GM12878 (cell line): ENCODE data around the gene HYAL1. TPM values are rescaled to one million over a fixed set of nuclear protein-coding genes. Genes with fewer than 3 reads are reported as not detected.

Experiments used
- ATAC-seq: fragments of 200-7000 bp; cut with Tn5 transposase; 3 replicates; pipeline ENCODE4 v1.9.1; 2020; ENCODE audit warnings: mild to moderate bottlenecking, moderate library complexity
- BruUV-seq: library from RNA; stranded (reverse); fragments of 400-500 nt; replicated peaks from 2 replicates; lab custom pipeline; 2021; lab: Mats Ljungman, UMichigan
- CTCF ChIA-PET: fragments of 300-600 bp; sonication (Branson Sonifier 250); formaldehyde crosslinking; extraction: SDS; loops from one replicate; lab custom pipeline; 2021; ENCODE audit warnings: inconsistent platforms; lab: Yijun Ruan, JAX
- POLR2A ChIA-PET: fragments of 350-600 bp; formaldehyde crosslinking; extraction: SDS; loops from one replicate; lab custom pipeline; 2021; ENCODE audit warnings: inconsistent platforms; lab: Charles Lee
- RAD21 ChIA-PET: fragments of 300-600 bp; sonication (Branson Sonifier 250); formaldehyde crosslinking; loops from one replicate; lab custom pipeline; 2023; ENCODE audit warnings: antibody characterized with exemption; ENCODE audit not compliant: unreplicated experiment; lab: Charles Lee
- SMC1A ChIA-PET: fragments of 300-600 bp; sonication (Branson Sonifier 250); formaldehyde crosslinking; loops from one replicate; lab custom pipeline; 2023; ENCODE audit not compliant: unreplicated experiment, uncharacterized antibody; lab: Charles Lee
- DNase-seq: peaks from one replicate; pipeline ENCODE4 v3.0.0-alpha.2; 2011; ENCODE audit warnings: low read depth, low spot score
- FAIRE-seq: peaks from 3 replicates; lab custom pipeline; 2011; peaks lifted over from hg19 to GRCh38; lab: Jason Lieb, UNC
- H2AFZ ChIP-seq: 2 replicates; pipeline ENCODE4 v1.6.0; 2011; ENCODE audit warnings: low read depth, low read length, control low read depth; ENCODE audit not compliant: control insufficient read depth
- H3K27ac ChIP-seq: 2 replicates; pipeline ENCODE4 v1.5.1; 2011; ENCODE audit warnings: control low read depth; ENCODE audit not compliant: control insufficient read depth, insufficient read depth
- H3K27me3 ChIP-seq, 2 experiments: replicated peaks in 1 of 2; 2 replicates each; pipeline versions ENCODE4 v1.6.0 to v1.6.1; 2011; ENCODE audit warnings: low read length in 1 of 2; ENCODE audit not compliant: control insufficient read depth in 2 of 2, insufficient read depth in 2 of 2
- H3K36me3 ChIP-seq, 2 experiments: 2 replicates each; pipeline ENCODE4 v1.5.1; 2011; ENCODE audit warnings: low read length in 1 of 2; ENCODE audit not compliant: control insufficient read depth in 2 of 2, insufficient read depth in 2 of 2
- H3K4me1 ChIP-seq: 2 replicates; pipeline ENCODE4 v1.6.1; 2011; ENCODE audit warnings: mild to moderate bottlenecking, low read length, moderate library complexity, mixed read lengths; ENCODE audit not compliant: control insufficient read depth, insufficient read depth
- H3K4me2 ChIP-seq: 2 replicates; pipeline ENCODE4 v1.6.0; 2011; ENCODE audit warnings: control low read depth; ENCODE audit not compliant: control insufficient read depth, insufficient read depth
- H3K4me3 ChIP-seq: fragments of 200-600 bp; sonication (generic); 2 replicates; pipeline ENCODE4 v1.5.1; 2016
- H3K79me2 ChIP-seq: 2 replicates; pipeline ENCODE4 v1.6.0; 2011; ENCODE audit warnings: low read length; ENCODE audit not compliant: control insufficient read depth, insufficient read depth
- H3K9ac ChIP-seq: 2 replicates; pipeline ENCODE4 v1.8.0; 2011; ENCODE audit warnings: low read length, control low read depth, mixed read lengths; ENCODE audit not compliant: control insufficient read depth, insufficient read depth
- H3K9me3 ChIP-seq: replicated peaks from 3 replicates; pipeline ENCODE4 v1.5.1; 2011; ENCODE audit warnings: mild to moderate bottlenecking, low read length; ENCODE audit not compliant: control insufficient read depth, insufficient read depth
- H4K20me1 ChIP-seq: 2 replicates; pipeline ENCODE4 v1.6.0; 2011; ENCODE audit not compliant: control insufficient read depth, insufficient read depth
- BMI1 ChIP-seq: fragments of 450-650 bp; IDR thresholded peaks from 2 replicates; pipeline ENCODE4 v1.6.1; 2016; ENCODE audit warnings: mild to moderate bottlenecking, moderate library complexity, borderline replicate concordance
- CBFB ChIP-seq: IDR thresholded peaks from 2 replicates; pipeline ENCODE4 v1.6.1; 2016; ENCODE audit warnings: antibody characterized with exemption, low read depth
- HDAC2 ChIP-seq: fragments of 200-600 bp; sonication (generic); IDR thresholded peaks from 2 replicates; pipeline ENCODE4 v1.6.1; 2017
- NKRF ChIP-seq: fragments of 450-650 bp; conservative IDR thresholded peaks from 2 replicates; pipeline ENCODE4 v1.6.1; 2017; ENCODE audit warnings: mild to moderate bottlenecking, moderate library complexity
- RAD51 ChIP-seq: fragments of 450-650 bp; IDR thresholded peaks from 2 replicates; pipeline ENCODE4 v1.6.1; 2016; ENCODE audit warnings: moderate library complexity, mild to moderate bottlenecking, inconsistent platforms
- SUZ12 ChIP-seq: fragments of 200-600 bp; sonication (generic); IDR thresholded peaks from one replicate; pipeline ENCODE4 v1.6.1; 2018; ENCODE audit warnings: antibody characterized with exemption, mild to moderate bottlenecking; ENCODE audit not compliant: unreplicated experiment
- TCF12 ChIP-seq: IDR thresholded peaks from 2 replicates; pipeline ENCODE4 v1.6.1; 2011; ENCODE audit warnings: low read depth, mild to moderate bottlenecking, low read length
- WGBS: methylation state at CpG from one replicate; pipeline ENCODE4 v1.1.6; 2016; ENCODE audit warnings: low lambda C conversion rate; ENCODE audit not compliant: insufficient replicate concordance, insufficient coverage; ENCODE audit errors: missing lambda C conversion rate; 5-methylcytosine and 5-hydroxymethylcytosine counted together
- in situ Hi-C: fragments of 300-500 bp; cut with MboI; formaldehyde crosslinking; loops from 9 replicates; pipeline ENCODE4 v1.14.3; 2018; ENCODE audit warnings: mixed read lengths
- intact Hi-C: fragments of 100-400 bp; cut with micrococcal nuclease; formaldehyde crosslinking; loops from one replicate; pipeline ENCODE4 v1.14.2; 2022; ENCODE audit not compliant: unreplicated experiment
- polyA plus RNA-seq, 11 experiments: library from polyadenylated mRNA; depleted of rRNA in 4 of 11; unstranded in 6 of 11; stranded (reverse) in 5 of 11; fragments of >200 nt; fragmentation: Nextera tagmentation in 4 of 11; fragmentation: Illumina TruSeq in 1 of 11; extraction: Ambion mirVana in 4 of 11; extraction: Trizol in 1 of 11; gene quantifications; 1 replicate in 1 of 11; 2 replicates in 10 of 11; pipeline versions ENCODE4 v1.2.1 to v1.2.3, GENCODE V29; 2011 to 2016; ENCODE audit warnings: inconsistent platforms in 2 of 11, missing spikeins in 2 of 11, low read depth in 1 of 11
- total RNA-seq, 4 experiments: library from RNA; depleted of rRNA in 3 of 4; stranded (reverse); fragments of >200 nt in 3 of 4; fragmentation: Illumina TruSeq in 1 of 4; extraction: Trizol in 1 of 4; gene quantifications; 2 replicates each; pipeline versions ENCODE4 v1.2.1 to v1.2.3, GENCODE V29; 2013 to 2021
- TF ChIP-seq, protein P1 (sequence below): IDR thresholded peaks from 2 replicates; pipeline ENCODE4 v1.6.1; 2012; ENCODE audit warnings: low read depth, low read length, improper control_type of control experiment
- TF ChIP-seq, protein P2 (sequence below): IDR thresholded peaks from 2 replicates; pipeline ENCODE4 v1.6.1; 2012; ENCODE audit warnings: low read length, inconsistent platforms
- TF ChIP-seq, protein P3 (sequence below): IDR thresholded peaks from 2 replicates; pipeline ENCODE4 v1.6.1; 2011; ENCODE audit warnings: low read depth, mild to moderate bottlenecking, low read length, moderate library complexity, borderline replicate concordance; ENCODE audit errors: extremely low read depth
- TF ChIP-seq, protein P4 (sequence below): fragments of 450-650 bp; IDR thresholded peaks from 2 replicates; pipeline ENCODE4 v1.6.1; 2017; ENCODE audit warnings: mild to moderate bottlenecking, moderate library complexity
- TF ChIP-seq, protein P5 (sequence below): IDR thresholded peaks from 2 replicates; pipeline ENCODE4 v1.6.1; 2011; ENCODE audit warnings: mild to moderate bottlenecking, low read depth, low read length, moderate library complexity; ENCODE audit not compliant: insufficient replicate concordance
- TF ChIP-seq, protein P6 (sequence below): fragments of 450-650 bp; IDR thresholded peaks from 2 replicates; pipeline ENCODE4 v1.6.1; 2017; ENCODE audit warnings: borderline replicate concordance

The HYAL1 gene
- total and polyA plus RNA-seq, 10 of the 15 experiments (the other 5 are each of a cell fraction or from before 2014, with no cell fraction given), result 0.04 to 0.55 (median 0.18) TPM; not detected in 2

DNA sequence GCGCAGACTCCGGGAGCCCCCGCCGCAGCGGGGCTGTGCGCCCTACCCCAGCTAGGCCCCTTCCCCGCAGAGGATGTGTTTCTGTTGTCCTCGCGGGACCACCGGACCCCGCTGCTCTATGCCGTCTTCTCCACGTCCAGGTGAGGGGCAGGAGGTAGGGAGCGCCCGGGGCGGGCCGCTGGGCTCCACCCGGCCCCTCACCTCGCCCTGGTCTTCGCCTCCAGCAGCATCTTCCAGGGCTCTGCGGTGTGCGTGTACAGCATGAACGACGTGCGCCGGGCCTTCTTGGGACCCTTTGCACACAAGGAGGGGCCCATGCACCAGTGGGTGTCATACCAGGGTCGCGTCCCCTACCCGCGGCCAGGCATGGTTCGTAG, 29.7 kb downstream of the HYAL1 start:
- no peak overlapping the region for H3K4me3 ChIP-seq
- no peaks in the 10 kb centered on the region for H3K9me3 ChIP-seq
- peaks cover 6% of the 10 kb centered on the region for H3K4me1 ChIP-seq
- BruUV-seq, result no TSS peak
- no peaks in the 10 kb centered on the region for H3K79me2 ChIP-seq
- H3K27ac ChIP-seq, result no peak overlapping the region
- intact Hi-C loops, result loop anchor here (1.0 to 2.0 kb wide), 5 partner anchors 27 to 152 kb away; no protein-coding TSS in a partner anchor
- CTCF ChIA-PET, result interaction anchor here (3.1 kb wide), 1 partner anchor 14 kb away, joined by 12 read pairs; no protein-coding TSS in a partner anchor
- WGBS, result 51% methylated on average over 31 of the region's 31 CpGs
- H2AFZ ChIP-seq, result no peak overlapping the region
- no peak overlapping the region for H3K9ac ChIP-seq
- RAD21 ChIA-PET, result interaction anchor here (0.6 to 3.5 kb wide), 2 partner anchors 47 to 1211 kb away, joined by 3 to 23 read pairs; no protein-coding TSS in a partner anchor
- in situ Hi-C loops, result loop anchor here (5.0 kb wide), 2 partner anchors 76 to 151 kb away; no protein-coding TSS in a partner anchor
- H4K20me1 ChIP-seq, result no peaks in the 10 kb centered on the region
- no peak for FAIRE-seq
- POLR2A ChIA-PET, result no interaction called here
- no peak for DNase-seq
- no peak overlapping the region; the same call in 1 of the 2 replicates for H3K4me2 ChIP-seq
- H3K27me3 ChIP-seq, result peaks cover 7 to 8% of the 10 kb centered on the region in 2 experiments; a peak in 3 of 4 replicates
- SMC1A ChIA-PET, result no interaction called here
- no peaks in the 10 kb centered on the region for H3K36me3 ChIP-seq
- ATAC-seq, result no peak
- TF ChIP-seq, protein P1, sequence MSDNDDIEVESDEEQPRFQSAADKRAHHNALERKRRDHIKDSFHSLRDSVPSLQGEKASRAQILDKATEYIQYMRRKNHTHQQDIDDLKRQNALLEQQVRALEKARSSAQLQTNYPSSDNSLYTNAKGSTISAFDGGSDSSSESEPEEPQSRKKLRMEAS, result no peak
- no peak for TF ChIP-seq CBFB
- TF ChIP-seq, protein P2, sequence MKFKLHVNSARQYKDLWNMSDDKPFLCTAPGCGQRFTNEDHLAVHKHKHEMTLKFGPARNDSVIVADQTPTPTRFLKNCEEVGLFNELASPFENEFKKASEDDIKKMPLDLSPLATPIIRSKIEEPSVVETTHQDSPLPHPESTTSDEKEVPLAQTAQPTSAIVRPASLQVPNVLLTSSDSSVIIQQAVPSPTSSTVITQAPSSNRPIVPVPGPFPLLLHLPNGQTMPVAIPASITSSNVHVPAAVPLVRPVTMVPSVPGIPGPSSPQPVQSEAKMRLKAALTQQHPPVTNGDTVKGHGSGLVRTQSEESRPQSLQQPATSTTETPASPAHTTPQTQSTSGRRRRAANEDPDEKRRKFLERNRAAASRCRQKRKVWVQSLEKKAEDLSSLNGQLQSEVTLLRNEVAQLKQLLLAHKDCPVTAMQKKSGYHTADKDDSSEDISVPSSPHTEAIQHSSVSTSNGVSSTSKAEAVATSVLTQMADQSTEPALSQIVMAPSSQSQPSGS, result no peak
- TF ChIP-seq TCF12, result no peak
- TF ChIP-seq NKRF, result no peak
- TF ChIP-seq, protein P3, sequence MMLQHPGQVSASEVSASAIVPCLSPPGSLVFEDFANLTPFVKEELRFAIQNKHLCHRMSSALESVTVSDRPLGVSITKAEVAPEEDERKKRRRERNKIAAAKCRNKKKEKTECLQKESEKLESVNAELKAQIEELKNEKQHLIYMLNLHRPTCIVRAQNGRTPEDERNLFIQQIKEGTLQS, result no peak
- TF ChIP-seq, protein P4, sequence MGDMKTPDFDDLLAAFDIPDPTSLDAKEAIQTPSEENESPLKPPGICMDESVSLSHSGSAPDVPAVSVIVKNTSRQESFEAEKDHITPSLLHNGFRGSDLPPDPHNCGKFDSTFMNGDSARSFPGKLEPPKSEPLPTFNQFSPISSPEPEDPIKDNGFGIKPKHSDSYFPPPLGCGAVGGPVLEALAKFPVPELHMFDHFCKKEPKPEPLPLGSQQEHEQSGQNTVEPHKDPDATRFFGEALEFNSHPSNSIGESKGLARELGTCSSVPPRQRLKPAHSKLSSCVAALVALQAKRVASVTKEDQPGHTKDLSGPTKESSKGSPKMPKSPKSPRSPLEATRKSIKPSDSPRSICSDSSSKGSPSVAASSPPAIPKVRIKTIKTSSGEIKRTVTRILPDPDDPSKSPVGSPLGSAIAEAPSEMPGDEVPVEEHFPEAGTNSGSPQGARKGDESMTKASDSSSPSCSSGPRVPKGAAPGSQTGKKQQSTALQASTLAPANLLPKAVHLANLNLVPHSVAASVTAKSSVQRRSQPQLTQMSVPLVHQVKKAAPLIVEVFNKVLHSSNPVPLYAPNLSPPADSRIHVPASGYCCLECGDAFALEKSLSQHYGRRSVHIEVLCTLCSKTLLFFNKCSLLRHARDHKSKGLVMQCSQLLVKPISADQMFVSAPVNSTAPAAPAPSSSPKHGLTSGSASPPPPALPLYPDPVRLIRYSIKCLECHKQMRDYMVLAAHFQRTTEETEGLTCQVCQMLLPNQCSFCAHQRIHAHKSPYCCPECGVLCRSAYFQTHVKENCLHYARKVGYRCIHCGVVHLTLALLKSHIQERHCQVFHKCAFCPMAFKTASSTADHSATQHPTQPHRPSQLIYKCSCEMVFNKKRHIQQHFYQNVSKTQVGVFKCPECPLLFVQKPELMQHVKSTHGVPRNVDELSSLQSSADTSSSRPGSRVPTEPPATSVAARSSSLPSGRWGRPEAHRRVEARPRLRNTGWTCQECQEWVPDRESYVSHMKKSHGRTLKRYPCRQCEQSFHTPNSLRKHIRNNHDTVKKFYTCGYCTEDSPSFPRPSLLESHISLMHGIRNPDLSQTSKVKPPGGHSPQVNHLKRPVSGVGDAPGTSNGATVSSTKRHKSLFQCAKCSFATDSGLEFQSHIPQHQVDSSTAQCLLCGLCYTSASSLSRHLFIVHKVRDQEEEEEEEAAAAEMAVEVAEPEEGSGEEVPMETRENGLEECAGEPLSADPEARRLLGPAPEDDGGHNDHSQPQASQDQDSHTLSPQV, result no peak
- TF ChIP-seq, protein P5, sequence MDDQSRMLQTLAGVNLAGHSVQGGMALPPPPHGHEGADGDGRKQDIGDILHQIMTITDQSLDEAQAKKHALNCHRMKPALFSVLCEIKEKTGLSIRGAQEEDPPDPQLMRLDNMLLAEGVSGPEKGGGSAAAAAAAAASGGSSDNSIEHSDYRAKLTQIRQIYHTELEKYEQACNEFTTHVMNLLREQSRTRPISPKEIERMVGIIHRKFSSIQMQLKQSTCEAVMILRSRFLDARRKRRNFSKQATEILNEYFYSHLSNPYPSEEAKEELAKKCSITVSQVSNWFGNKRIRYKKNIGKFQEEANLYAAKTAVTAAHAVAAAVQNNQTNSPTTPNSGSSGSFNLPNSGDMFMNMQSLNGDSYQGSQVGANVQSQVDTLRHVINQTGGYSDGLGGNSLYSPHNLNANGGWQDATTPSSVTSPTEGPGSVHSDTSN, result no peak
- no peak for TF ChIP-seq HDAC2
- TF ChIP-seq BMI1, result no peak
- TF ChIP-seq, protein P6, sequence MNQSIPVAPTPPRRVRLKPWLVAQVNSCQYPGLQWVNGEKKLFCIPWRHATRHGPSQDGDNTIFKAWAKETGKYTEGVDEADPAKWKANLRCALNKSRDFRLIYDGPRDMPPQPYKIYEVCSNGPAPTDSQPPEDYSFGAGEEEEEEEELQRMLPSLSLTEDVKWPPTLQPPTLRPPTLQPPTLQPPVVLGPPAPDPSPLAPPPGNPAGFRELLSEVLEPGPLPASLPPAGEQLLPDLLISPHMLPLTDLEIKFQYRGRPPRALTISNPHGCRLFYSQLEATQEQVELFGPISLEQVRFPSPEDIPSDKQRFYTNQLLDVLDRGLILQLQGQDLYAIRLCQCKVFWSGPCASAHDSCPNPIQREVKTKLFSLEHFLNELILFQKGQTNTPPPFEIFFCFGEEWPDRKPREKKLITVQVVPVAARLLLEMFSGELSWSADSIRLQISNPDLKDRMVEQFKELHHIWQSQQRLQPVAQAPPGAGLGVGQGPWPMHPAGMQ, result no peak
- no peak for TF ChIP-seq RAD51
- TF ChIP-seq SUZ12, result no peak
